ENCODE data around the gene MACC1. TPM values are rescaled to one million over a fixed set of nuclear protein-coding genes. Genes with fewer than 3 reads are reported as not detected.

The MACC1 gene
- polyA plus RNA-seq, 1 of the 3 experiments (the other 2 are of a cell fraction) = not detected

DNA sequence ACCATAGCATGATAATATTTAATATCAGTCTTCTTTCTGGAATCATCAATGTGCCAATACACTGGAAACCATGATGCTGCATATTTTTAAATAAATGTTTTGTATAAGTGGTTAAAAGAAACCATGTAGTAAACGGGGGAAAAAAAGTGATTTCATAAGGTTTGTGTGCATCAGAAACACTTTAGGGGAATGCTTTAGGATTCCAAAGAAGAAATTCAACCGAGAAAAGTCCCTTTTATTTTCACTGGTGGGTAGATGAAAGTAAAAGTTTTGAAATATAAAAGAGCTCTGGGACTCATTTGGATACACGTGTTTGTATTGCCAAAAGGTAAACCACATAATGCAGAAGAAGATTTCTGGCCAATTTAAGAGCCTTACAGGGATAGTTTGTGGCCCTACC, 11.9 kb upstream of the MACC1 start:
- Histone ChIP-seq H2AFZ (ENCODE audit: low read depth) (no peak overlapping the region), H3K4me2 (no peak overlapping the region), H3F3A (replicated peaks; ENCODE audit: insufficient read depth) (no peaks in the 10 kb centered on the region), H3K9me3 (no peaks in the 10 kb centered on the region), H3K9ac (no peak overlapping the region), H3K27ac (ENCODE audit: low read depth in 2 of 2, low read length in 1 of 2) (no peak overlapping the region), H3K9me2 (no peaks in the 10 kb centered on the region), H3K36me3 (replicated peaks in 1 of 2; ENCODE audit: control insufficient read depth in 1 of 2, insufficient read depth in 2 of 2, low read length in 1 of 2) (no peaks in the 10 kb centered on the region), H3K4me3 (ENCODE audit: low read depth in 2 of 2, low read length in 1 of 2) (no peak overlapping the region), H3K27me3 (ENCODE audit: insufficient read depth) (no peaks in the 10 kb centered on the region), H3K4me1 (ENCODE audit: control insufficient read depth in 1 of 2, insufficient read depth in 2 of 2, low read depth in 1 of 2, low read length in 1 of 2) (peaks cover 0 to 5% of the 10 kb centered on the region in 2 experiments; a peak in 1 of 4 replicates), H3K79me2 (ENCODE audit: insufficient read depth) (no peaks in the 10 kb centered on the region), H4K20me1 (ENCODE audit: insufficient read depth) (no peaks in the 10 kb centered on the region)
- no peak for DNase-seq
- ChIA-PET POLR2A (no interaction called here), CTCF (interaction anchor here (0.6 kb wide), 1 partner anchor 23 kb away, joined by 3 read pairs; no protein-coding TSS in a partner anchor)
- TF ChIP-seq CHD2 (IDR thresholded peaks at IDR 0.05; ENCODE audit: low read length, partially characterized antibody) (no peak), TAF1 (IDR thresholded peaks at IDR 0.05; ENCODE audit: borderline replicate concordance, low read depth, low read length) (no peak), ELF1 (IDR thresholded peaks at IDR 0.05) (no peak), FOSL2 (IDR thresholded peaks at IDR 0.05; ENCODE audit: borderline replicate concordance, low read depth) (no peak), TCF12 (IDR thresholded peaks at IDR 0.05) (no peak), GATA2 (CRISPR knock-in tag; IDR thresholded peaks at IDR 0.05) (no peak), EZH2phosphoT487 (IDR thresholded peaks at IDR 0.05; ENCODE audit: borderline replicate concordance, low read depth) (no peak), MXI1 (IDR thresholded peaks at IDR 0.05; ENCODE audit: low read depth, low read length) (no peak), FOXM1 (IDR thresholded peaks at IDR 0.05; ENCODE audit: low read depth) (no peak)
- TF ChIP-seq, protein P1, sequence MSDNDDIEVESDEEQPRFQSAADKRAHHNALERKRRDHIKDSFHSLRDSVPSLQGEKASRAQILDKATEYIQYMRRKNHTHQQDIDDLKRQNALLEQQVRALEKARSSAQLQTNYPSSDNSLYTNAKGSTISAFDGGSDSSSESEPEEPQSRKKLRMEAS (IDR thresholded peaks at IDR 0.05; ENCODE audit: low read depth) = no peak
- WGBS (ENCODE audit: low lambda C conversion rate) = 79% methylated on average over 3 of the region's 3 CpGs

DNA sequence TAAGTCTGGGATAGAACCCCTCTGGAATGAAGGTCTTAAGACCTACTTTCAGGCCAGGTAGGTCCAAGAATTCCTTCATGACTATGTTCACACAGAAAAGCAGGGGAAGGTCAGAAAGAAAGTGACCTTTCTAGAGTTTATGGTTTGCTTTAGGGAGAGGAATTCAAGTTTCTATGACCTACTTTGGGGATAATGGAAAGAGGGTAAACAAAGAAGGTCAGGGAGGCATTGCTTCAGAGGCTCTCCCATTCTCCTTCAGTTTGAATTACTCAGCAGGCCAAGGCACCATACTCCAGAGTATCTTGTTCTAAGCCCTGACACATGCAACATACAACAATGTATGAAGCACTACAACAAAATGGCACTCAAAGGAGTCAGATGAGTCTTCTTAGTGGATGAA, 11.5 kb upstream of the MACC1 start:
- Histone ChIP-seq H3K27ac (ENCODE audit: low read depth in 2 of 2, low read length in 1 of 2) (no peak overlapping the region), H3K9me2 (no peaks in the 10 kb centered on the region), H3K36me3 (replicated peaks in 1 of 2; ENCODE audit: control insufficient read depth in 1 of 2, insufficient read depth in 2 of 2, low read length in 1 of 2) (no peaks in the 10 kb centered on the region), H3K9ac (no peak overlapping the region), H3K27me3 (ENCODE audit: insufficient read depth) (no peaks in the 10 kb centered on the region), H3F3A (replicated peaks; ENCODE audit: insufficient read depth) (no peaks in the 10 kb centered on the region), H3K4me2 (no peak overlapping the region), H3K79me2 (ENCODE audit: insufficient read depth) (no peaks in the 10 kb centered on the region), H3K9me3 (no peaks in the 10 kb centered on the region), H2AFZ (ENCODE audit: low read depth) (no peak overlapping the region), H4K20me1 (ENCODE audit: insufficient read depth) (no peaks in the 10 kb centered on the region), H3K4me1 (ENCODE audit: control insufficient read depth in 1 of 2, insufficient read depth in 2 of 2, low read depth in 1 of 2, low read length in 1 of 2) (peaks cover 0 to 5% of the 10 kb centered on the region in 2 experiments; a peak in 1 of 4 replicates), H3K4me3 (ENCODE audit: low read depth in 2 of 2, low read length in 1 of 2) (no peak overlapping the region)
- POLR2A ChIA-PET = no interaction called here
- CTCF ChIA-PET = interaction anchor here (0.6 kb wide), 1 partner anchor 23 kb away, joined by 3 read pairs; no protein-coding TSS in a partner anchor
- no peak for DNase-seq
- TF ChIP-seq RXRA (IDR thresholded peaks at IDR 0.05; ENCODE audit: borderline replicate concordance, low read depth) (no peak), GATA2 (CRISPR knock-in tag; IDR thresholded peaks at IDR 0.05) (no peak), MXI1 (IDR thresholded peaks at IDR 0.05; ENCODE audit: low read depth, low read length) (no peak), POLR2AphosphoS5 (IDR thresholded peaks at IDR 0.05; ENCODE audit: low read depth, low read length) (no peak), RCOR1 (IDR thresholded peaks at IDR 0.05; ENCODE audit: low read length) (no peak), TEAD4 (IDR thresholded peaks at IDR 0.05; ENCODE audit: borderline replicate concordance, insufficient read depth) (no peak), NRF1 (IDR thresholded peaks at IDR 0.05; ENCODE audit: low read depth, low read length) (no peak)
- TF ChIP-seq, protein P2, sequence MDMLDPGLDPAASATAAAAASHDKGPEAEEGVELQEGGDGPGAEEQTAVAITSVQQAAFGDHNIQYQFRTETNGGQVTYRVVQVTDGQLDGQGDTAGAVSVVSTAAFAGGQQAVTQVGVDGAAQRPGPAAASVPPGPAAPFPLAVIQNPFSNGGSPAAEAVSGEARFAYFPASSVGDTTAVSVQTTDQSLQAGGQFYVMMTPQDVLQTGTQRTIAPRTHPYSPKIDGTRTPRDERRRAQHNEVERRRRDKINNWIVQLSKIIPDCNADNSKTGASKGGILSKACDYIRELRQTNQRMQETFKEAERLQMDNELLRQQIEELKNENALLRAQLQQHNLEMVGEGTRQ (IDR thresholded peaks at IDR 0.05; ENCODE audit: borderline replicate concordance, low read depth, low read length) = no peak
- TF ChIP-seq, protein P3, sequence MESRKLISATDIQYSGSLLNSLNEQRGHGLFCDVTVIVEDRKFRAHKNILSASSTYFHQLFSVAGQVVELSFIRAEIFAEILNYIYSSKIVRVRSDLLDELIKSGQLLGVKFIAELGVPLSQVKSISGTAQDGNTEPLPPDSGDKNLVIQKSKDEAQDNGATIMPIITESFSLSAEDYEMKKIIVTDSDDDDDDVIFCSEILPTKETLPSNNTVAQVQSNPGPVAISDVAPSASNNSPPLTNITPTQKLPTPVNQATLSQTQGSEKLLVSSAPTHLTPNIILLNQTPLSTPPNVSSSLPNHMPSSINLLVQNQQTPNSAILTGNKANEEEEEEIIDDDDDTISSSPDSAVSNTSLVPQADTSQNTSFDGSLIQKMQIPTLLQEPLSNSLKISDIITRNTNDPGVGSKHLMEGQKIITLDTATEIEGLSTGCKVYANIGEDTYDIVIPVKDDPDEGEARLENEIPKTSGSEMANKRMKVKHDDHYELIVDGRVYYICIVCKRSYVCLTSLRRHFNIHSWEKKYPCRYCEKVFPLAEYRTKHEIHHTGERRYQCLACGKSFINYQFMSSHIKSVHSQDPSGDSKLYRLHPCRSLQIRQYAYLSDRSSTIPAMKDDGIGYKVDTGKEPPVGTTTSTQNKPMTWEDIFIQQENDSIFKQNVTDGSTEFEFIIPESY (IDR thresholded peaks at IDR 0.05; ENCODE audit: borderline replicate concordance, low read depth) = no peak
- TF ChIP-seq, protein P1 (IDR thresholded peaks at IDR 0.05; ENCODE audit: low read depth) = no peak
- TF ChIP-seq, protein P4, sequence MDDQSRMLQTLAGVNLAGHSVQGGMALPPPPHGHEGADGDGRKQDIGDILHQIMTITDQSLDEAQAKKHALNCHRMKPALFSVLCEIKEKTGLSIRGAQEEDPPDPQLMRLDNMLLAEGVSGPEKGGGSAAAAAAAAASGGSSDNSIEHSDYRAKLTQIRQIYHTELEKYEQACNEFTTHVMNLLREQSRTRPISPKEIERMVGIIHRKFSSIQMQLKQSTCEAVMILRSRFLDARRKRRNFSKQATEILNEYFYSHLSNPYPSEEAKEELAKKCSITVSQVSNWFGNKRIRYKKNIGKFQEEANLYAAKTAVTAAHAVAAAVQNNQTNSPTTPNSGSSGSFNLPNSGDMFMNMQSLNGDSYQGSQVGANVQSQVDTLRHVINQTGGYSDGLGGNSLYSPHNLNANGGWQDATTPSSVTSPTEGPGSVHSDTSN (IDR thresholded peaks at IDR 0.05) = no peak
- TF ChIP-seq, protein P5, sequence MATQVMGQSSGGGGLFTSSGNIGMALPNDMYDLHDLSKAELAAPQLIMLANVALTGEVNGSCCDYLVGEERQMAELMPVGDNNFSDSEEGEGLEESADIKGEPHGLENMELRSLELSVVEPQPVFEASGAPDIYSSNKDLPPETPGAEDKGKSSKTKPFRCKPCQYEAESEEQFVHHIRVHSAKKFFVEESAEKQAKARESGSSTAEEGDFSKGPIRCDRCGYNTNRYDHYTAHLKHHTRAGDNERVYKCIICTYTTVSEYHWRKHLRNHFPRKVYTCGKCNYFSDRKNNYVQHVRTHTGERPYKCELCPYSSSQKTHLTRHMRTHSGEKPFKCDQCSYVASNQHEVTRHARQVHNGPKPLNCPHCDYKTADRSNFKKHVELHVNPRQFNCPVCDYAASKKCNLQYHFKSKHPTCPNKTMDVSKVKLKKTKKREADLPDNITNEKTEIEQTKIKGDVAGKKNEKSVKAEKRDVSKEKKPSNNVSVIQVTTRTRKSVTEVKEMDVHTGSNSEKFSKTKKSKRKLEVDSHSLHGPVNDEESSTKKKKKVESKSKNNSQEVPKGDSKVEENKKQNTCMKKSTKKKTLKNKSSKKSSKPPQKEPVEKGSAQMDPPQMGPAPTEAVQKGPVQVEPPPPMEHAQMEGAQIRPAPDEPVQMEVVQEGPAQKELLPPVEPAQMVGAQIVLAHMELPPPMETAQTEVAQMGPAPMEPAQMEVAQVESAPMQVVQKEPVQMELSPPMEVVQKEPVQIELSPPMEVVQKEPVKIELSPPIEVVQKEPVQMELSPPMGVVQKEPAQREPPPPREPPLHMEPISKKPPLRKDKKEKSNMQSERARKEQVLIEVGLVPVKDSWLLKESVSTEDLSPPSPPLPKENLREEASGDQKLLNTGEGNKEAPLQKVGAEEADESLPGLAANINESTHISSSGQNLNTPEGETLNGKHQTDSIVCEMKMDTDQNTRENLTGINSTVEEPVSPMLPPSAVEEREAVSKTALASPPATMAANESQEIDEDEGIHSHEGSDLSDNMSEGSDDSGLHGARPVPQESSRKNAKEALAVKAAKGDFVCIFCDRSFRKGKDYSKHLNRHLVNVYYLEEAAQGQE (IDR thresholded peaks at IDR 0.05; ENCODE audit: low read depth, low read length) = no peak
